AG08396 (cell line): ENCODE data around the gene GRIN2D.
A peak's percentile ranks its signal among the peaks of the same experiment; 100 is the strongest.

Experiments
- DNase-seq: peaks from one replicate; pipeline ENCODE4 v3.0.0; 2012; ENCODE audit warnings: low spot score, mixed read lengths

Gene GRIN2D

GRCh38 chr19:48442116-48443035 is 48.9 kb downstream of the GRIN2D start:
- DNase-seq, result peak; percentile 9

- DNase-seq, result peak; percentile 42
These were observed 49.8 kb downstream of the GRIN2D start for GRCh38 chr19:48443256-48443655.
